Activated CD8-positive, alpha-beta T cell treated with anti-CD3 and anti-CD28 coated beads for 36 hours (primary cell): Measurements from ENCODE around the gene MSMB. TPM values are rescaled to one million over a fixed set of nuclear protein-coding genes. Genes with fewer than 3 reads are reported as not detected.

Experiments
- ATAC-seq: fragments of 200-7000 bp; cut with Tn5 transposase; one replicate; pipeline ENCODE4 v1.10.0; 2021; ENCODE audit warnings: mild to moderate bottlenecking, moderate library complexity
- CTCF ChIA-PET: fragments of 350-600 bp; sonication (Branson Sonifier 250); formaldehyde crosslinking; loops from one replicate; lab custom pipeline; 2021; ENCODE audit warnings: antibody characterized with exemption; lab: Charles Lee
- POLR2A ChIA-PET: fragments of 350-600 bp; sonication (Branson Sonifier 250); formaldehyde crosslinking; loops from one replicate; lab custom pipeline; 2021; ENCODE audit warnings: antibody characterized with exemption; lab: Charles Lee
- DNase-seq: peaks from one replicate; pipeline ENCODE4 v3.0.0-alpha.2; 2020
- H3K27ac Mint-ChIP-seq: one replicate; pipeline ENCODE4 v1.8.0; 2021; ENCODE audit warnings: mild to moderate bottlenecking, mixed read lengths
- H3K27me3 Mint-ChIP-seq: one replicate; pipeline ENCODE4 v1.8.0; 2021; ENCODE audit warnings: mixed read lengths
- H3K36me3 Mint-ChIP-seq: one replicate; pipeline ENCODE4 v1.8.0; 2021; ENCODE audit warnings: low read depth, mixed read lengths
- H3K4me1 Mint-ChIP-seq: one replicate; pipeline ENCODE4 v1.8.0; 2021; ENCODE audit warnings: low read depth, mixed read lengths
- H3K4me3 Mint-ChIP-seq: one replicate; pipeline ENCODE4 v1.8.0; 2021; ENCODE audit warnings: mild to moderate bottlenecking, moderate library complexity, mixed read lengths
- H3K9me3 Mint-ChIP-seq: one replicate; pipeline ENCODE4 v1.8.0; 2021; ENCODE audit warnings: mixed read lengths
- intact Hi-C: fragments of 100-400 bp; cut with micrococcal nuclease; formaldehyde crosslinking; loops from one replicate; pipeline ENCODE4 v1.10.0; 2022
- total RNA-seq, 2 experiments: library from RNA; stranded (reverse); gene quantifications; one replicate each; pipeline ENCODE4 v1.2.3, GENCODE V29; 2021
- TF ChIP-seq, protein P1 (sequence below): fragments of 200-600 bp; IDR thresholded peaks from one replicate; pipeline ENCODE4 v1.8.0; 2022; ENCODE audit warnings: antibody characterized with exemption, mild to moderate bottlenecking

The MSMB gene
- total RNA-seq, 2 experiments from 2014 or later = not detected

GRCh38 chr10:46016811-46017210 lies 29.3 kb downstream of the MSMB start:
- peaks cover 51% of the 10 kb centered on the region for H3K4me1 Mint-ChIP-seq
- ATAC-seq = no peak
- intact Hi-C loops = no loop called here

DNA sequence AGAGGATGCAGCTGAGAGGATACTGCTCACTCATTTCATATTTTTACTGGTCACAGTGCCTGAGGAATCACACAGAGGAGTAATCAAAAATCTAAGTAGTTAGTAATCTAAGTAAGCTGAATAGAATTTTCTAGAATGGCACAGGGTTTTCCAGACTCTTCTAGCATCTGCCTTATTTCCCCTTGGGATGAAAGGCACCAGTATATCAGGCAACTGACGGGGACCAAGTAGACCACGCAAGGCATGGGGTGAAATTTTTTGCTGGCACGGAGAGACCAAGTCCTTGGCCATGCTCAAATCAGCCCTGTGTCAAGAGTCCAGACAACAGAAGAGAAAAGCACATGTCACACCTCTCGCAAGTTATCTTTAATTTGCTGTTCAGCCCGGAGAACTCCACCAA lies 29.9 kb downstream of the MSMB start:
- H3K27me3 Mint-ChIP-seq = no peaks in the 10 kb centered on the region
- TF ChIP-seq, protein P1, sequence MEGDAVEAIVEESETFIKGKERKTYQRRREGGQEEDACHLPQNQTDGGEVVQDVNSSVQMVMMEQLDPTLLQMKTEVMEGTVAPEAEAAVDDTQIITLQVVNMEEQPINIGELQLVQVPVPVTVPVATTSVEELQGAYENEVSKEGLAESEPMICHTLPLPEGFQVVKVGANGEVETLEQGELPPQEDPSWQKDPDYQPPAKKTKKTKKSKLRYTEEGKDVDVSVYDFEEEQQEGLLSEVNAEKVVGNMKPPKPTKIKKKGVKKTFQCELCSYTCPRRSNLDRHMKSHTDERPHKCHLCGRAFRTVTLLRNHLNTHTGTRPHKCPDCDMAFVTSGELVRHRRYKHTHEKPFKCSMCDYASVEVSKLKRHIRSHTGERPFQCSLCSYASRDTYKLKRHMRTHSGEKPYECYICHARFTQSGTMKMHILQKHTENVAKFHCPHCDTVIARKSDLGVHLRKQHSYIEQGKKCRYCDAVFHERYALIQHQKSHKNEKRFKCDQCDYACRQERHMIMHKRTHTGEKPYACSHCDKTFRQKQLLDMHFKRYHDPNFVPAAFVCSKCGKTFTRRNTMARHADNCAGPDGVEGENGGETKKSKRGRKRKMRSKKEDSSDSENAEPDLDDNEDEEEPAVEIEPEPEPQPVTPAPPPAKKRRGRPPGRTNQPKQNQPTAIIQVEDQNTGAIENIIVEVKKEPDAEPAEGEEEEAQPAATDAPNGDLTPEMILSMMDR = no peak
- no peak overlapping the region for H3K4me3 Mint-ChIP-seq
- DNase-seq (no peak), ATAC-seq (no peak)
- ChIA-PET CTCF (interaction anchor here (1.4 to 4.5 kb wide), 3 partner anchors 11 to 213 kb away, joined by 4 to 22 read pairs (median 7); no protein-coding TSS in a partner anchor), POLR2A (interaction anchor here (0.6 to 1.7 kb wide), 4 partner anchors 11 to 793 kb away, joined by 3 to 5 read pairs (median 3); no protein-coding TSS in a partner anchor)
- no peaks in the 10 kb centered on the region for H3K9me3 Mint-ChIP-seq
- peaks cover 34% of the 10 kb centered on the region for H3K36me3 Mint-ChIP-seq
- intact Hi-C loops = no loop called here
- H3K27ac Mint-ChIP-seq = peak overlapping the region; percentile 52
- H3K4me1 Mint-ChIP-seq = peaks cover 47% of the 10 kb centered on the region

More at GRCh38 chr10:46016811-46017210, 29.3 kb downstream of the MSMB start:
- ChIA-PET POLR2A (interaction anchor here (1.2 to 1.7 kb wide), 2 partner anchors 12 to 15 kb away, joined by 3 to 5 read pairs; no protein-coding TSS in a partner anchor), CTCF (interaction anchor here (0.9 to 4.5 kb wide), 3 partner anchors 9 to 212 kb away, joined by 3 to 22 read pairs (median 7); no protein-coding TSS in a partner anchor)
- Mint-ChIP-seq H3K4me3 (no peak overlapping the region), H3K27me3 (no peaks in the 10 kb centered on the region), H3K27ac (peak overlapping the region; percentile 30), H3K36me3 (peaks cover 32% of the 10 kb centered on the region), H3K9me3 (no peaks in the 10 kb centered on the region)
- TF ChIP-seq, protein P1 = no peak
- no peak for DNase-seq

GRCh38 chr10:46014683-46015405 lies 31.2 kb downstream of the MSMB start:
- Mint-ChIP-seq H3K27ac (peak overlapping the region; percentile 65), H3K9me3 (no peaks in the 10 kb centered on the region), H3K27me3 (no peaks in the 10 kb centered on the region), H3K4me1 (peaks cover 36% of the 10 kb centered on the region), H3K4me3 (no peak overlapping the region), H3K36me3 (peaks cover 41% of the 10 kb centered on the region)
- DNase-seq = no peak
- intact Hi-C loops = no loop called here
- TF ChIP-seq, protein P1 = no peak
- ChIA-PET POLR2A (no interaction called here), CTCF (interaction anchor here (1.2 to 4.5 kb wide), 3 partner anchors 9 to 14 kb away, joined by 3 to 22 read pairs (median 4); no protein-coding TSS in a partner anchor)
- ATAC-seq = no peak

DNA sequence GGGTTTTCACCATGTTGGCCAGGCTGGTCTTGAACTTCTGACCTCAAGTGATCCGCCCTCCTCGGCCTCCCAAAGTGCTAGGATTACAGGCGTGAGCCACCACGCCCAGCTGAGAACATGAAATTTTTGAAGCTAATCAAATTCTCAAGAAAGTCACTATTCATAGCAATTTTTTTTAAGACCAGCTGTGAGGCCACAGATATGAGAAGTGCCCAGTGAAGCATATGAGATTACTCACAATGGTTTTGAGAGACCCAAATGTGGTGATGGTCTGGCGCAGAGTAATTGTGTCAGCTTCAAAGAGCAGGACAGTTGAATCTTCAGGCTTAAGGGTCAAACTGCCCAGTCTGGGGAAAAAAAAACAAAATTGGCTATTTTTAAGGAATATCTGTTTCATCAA lies 31.9 kb downstream of the MSMB start:
- Mint-ChIP-seq H3K4me1 (peaks cover 30% of the 10 kb centered on the region), H3K27me3 (no peaks in the 10 kb centered on the region), H3K4me3 (no peak overlapping the region), H3K36me3 (peaks cover 42% of the 10 kb centered on the region), H3K27ac (peak overlapping the region; percentile 25), H3K9me3 (no peaks in the 10 kb centered on the region)
- POLR2A ChIA-PET = no interaction called here
- ATAC-seq (no peak), DNase-seq (no peak)
- CTCF ChIA-PET = no interaction called here
- intact Hi-C loops = no loop called here
- TF ChIP-seq, protein P1 = no peak

GRCh38 chr10:46012746-46013145 lies 33.3 kb downstream of the MSMB start:
- no peak overlapping the region for H3K4me3 Mint-ChIP-seq
- TF ChIP-seq, protein P1 = no peak
- peak overlapping the region; percentile 42 for H3K27ac Mint-ChIP-seq
- intact Hi-C loops = no loop called here
- peaks cover 20% of the 10 kb centered on the region for H3K4me1 Mint-ChIP-seq
- CTCF ChIA-PET = interaction anchor here (0.6 to 1.1 kb wide), 2 partner anchors 8 to 13 kb away, joined by 3 read pairs; no protein-coding TSS in a partner anchor
- POLR2A ChIA-PET = no interaction called here
- DNase-seq = no peak
- H3K36me3 Mint-ChIP-seq = peaks cover 51% of the 10 kb centered on the region
- no peak for ATAC-seq
- H3K27me3 Mint-ChIP-seq = no peaks in the 10 kb centered on the region
- no peaks in the 10 kb centered on the region for H3K9me3 Mint-ChIP-seq
